NCI-H2196 treated with DMSO at 0.1 percent for 48 hours (cell line): Measurements from ENCODE around the gene OSTN.
"Not testable (repeated sequence)": the region's sequence is repeated elsewhere in the genome, so short reads cannot be mapped to it uniquely, and the experiment has no call there.

Experiments
- DNase-seq: peaks from one replicate; lab custom pipeline; 2025; ENCODE audit not compliant: unreplicated experiment; lab: John Stamatoyannopoulos, UW

OSTN gene, protein sequence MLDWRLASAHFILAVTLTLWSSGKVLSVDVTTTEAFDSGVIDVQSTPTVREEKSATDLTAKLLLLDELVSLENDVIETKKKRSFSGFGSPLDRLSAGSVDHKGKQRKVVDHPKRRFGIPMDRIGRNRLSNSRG

DNA sequence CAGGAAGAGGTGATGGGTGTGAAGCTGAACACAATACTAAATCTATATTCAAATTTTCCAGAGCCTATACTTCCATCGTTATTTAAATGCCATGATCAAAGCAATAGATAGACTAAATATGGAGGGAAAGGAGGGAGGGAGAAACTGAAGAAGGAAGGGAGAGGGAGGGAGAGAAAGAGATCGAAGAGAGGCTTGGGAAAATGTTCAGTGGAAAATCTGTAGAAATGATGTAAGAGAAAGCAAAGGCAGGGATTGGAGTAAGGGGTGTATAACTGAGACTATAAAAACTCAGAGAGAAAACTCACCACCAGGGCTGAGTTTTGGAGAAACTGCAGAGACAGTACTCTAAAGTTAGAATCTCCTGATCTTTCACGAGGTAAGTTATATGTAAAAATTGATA lies at the start of gene OSTN:
Gene OSTN (plus strand): TSS at position 310 of the 400 bp plus-strand sequence. CDS start 13,292 bp downstream, outside the sequence.
- DNase-seq = no peak

DNA sequence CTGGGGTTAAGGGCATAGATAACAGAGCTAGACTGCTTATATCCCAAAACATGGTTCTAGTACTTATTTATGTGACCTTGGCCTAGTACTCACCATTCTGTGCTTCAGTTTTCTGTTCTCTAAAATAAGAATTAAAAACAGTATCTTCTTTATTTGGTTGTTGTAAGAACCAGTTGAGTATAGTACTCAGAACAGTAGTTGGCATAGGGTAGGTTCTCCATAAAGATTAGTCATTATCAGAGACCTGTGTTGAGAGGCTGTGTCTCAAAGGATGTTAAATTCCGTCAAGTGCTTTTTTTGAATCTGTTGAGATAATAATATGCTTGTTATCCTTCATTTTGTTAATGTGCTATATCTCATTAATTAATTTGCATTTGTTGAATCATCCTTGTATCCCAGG lies 47.4 kb upstream of the OSTN start:
- no peak for DNase-seq

DNA sequence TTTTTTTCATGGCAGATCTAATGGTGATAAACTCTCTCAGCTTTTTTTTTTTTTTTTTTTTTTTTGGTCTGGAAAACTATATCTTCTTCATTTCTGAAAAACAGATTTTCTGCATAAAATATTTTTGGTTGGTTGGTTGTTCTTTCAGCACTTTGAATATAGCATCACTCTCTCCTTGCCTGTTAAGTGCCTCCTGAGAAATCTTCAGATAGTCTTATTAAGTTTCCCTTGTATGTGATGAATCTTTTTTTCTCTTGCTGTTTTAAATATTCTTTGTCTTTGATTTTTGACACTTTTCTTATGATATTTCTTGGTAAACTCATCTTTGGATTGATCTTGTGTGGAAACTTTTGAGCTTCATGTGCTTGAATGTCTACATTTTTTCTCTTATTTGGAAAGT lies 44.2 kb upstream of the OSTN start:
- no peak for DNase-seq

DNA sequence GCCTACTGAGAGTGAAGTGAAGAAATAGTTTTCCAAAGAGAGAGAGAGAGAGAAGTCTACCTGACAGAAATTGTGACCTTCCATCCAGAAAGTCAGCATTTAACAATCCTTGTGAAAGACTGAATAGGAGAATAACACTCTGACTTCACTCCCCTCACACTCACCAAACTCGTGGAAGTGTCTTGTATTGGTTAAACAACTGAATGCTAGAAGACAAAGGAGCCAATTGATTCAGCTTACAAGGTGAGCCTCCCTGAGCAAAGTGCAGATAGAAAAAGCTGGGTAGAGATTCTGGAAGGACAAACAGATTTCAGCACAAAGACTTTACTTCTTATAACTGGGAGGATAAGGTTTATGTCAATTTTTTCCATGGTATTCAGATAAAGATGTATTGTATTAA lies 40.8 kb upstream of the OSTN start:
- no peak for DNase-seq

DNA sequence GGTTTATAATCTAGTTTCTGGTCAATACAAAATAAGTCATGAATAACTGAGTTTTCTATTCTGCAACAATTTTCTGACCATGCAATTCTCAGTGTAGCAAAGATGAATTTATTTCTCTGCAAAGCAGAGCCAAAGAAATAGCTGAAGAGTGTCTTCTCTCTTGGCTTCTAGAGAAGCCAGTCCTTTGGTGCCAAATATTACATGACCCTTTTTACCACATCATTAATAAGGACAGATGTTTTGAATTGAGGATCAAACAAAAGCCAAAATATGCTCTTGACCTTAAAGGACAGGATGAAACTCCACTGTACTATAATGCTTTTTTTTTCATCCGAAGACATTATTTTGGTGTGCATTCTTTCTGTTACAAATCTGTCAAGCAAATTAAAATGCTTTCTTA lies 40.2 kb upstream of the OSTN start:
- DNase-seq = no peak

DNA sequence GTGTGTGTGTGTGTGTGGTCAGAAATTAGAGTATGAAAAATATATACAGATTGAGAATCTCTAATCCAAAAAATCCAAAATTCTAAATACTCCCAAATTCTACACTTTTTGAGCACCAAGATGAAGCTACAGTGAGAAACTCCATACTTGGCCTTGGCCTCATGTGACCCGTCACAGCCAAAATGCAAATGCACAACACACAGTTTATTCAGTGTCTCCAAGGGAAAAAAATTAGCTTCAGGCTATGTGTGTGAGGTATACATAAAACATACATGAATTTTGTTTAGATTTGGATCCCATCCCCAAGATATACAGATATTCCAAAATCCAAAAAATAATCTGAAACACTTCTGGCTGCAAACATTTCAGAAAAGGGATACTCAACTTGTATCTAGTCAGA lies 33.2 kb upstream of the OSTN start:
- no peak for DNase-seq

DNA sequence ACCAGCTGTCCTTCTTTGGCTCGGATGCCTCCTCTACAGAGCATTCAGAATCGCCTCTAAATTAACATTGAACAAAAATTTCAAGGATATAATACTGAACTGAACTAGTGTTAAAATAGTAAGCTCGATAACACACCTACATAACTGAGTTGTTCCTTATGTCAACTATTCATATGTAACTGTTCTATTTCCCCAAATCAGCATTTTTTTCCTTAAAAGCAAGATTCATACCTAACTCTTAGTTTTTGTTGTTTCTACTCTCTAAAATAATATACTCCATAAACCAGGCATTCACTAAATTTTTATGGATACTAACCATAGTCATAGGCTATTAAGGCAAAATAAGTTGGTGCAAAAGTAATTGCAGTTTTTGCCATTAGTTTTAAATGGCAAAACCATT lies 32.7 kb upstream of the OSTN start:
- no peak for DNase-seq

DNA sequence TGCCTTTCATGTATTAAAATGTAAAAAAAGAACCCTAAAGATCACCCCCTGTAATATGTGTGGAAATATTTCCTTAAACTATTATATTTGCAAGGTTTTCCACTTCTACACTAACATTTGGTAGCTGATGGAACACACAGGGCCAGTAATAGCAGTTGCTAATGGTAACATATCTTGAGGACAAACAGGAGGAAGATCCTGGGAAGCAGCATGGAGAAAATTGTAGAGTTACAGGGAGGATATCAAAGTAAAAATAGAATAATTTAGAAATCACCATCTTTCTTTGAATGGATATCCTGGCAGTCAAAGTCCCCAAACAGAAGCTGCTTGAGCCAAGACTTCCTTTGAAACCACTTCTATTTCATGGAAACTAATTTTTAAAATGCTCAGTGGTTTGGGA lies 29.5 kb upstream of the OSTN start:
- DNase-seq = no peak

DNA sequence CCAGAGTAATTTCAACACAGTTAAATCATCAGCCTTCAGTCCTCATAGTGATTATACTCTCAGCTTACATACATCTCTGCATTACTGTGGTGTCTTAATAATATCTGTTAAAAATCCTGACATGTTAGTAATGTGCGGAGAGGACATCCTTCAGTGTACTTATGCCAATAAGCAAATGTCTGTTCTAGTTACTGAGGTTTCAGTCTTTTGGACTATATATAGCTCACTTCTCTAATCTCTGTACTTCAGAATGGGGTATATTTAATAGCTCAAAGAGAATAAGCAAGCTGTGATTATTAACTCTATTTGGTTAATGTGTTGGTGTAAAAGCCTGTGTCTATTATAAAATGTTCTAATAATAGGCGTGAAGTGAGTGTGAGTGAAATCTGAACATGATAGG lies 28.9 kb upstream of the OSTN start:
- DNase-seq = no peak

DNA sequence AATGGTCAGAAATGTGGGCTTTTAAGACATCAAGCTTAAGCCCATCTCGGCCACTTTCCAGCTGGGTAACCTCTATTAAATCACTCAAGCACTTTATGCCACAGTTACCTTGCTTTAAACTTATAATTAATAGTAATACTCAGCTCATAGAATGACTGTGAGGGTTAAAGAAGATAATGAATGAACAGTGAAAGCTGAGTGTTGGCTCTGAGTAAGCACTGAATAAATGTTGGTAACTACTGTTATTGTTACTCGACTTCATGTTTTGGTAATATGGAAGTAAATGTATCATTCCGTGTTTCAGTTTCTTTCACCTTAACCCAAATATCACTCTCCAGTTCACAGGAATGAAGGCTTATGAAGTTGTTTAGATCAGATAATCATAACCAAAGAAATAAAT lies 23.9 kb upstream of the OSTN start:
- no peak for DNase-seq

DNA sequence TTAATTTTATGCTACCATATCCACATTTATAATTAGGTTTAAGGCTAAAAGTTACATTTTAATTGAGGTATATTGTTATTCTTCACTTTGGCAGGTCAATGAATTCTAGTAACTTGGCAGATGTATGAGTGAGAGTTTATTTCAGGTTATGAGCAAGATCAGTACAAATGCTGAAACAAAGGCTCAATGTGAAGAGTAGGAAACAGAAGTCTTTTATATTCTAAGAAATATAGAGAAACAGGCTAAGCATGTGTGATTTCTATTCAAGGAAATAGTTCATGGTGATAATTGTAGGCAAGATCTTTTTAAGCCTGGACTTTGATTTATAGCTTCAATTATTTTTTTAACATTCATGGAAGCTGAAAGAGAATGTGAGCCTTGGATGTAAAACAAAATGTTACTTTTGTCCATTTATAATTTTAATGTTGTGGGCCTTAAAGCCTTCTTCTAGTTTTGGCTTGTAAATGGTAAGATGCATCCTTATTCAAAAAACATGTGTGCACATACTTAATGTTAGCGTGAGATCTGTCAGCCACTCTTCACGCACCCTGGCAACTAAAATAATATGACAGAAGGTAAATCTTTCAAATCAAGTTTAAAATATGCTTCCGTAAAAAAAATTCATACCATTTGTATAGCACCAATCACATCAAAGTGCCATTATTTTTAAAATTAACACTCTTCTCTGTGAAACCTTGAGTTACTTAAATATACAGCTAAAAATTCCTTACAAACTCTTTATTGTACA lies 22.8 kb upstream of the OSTN start:
- DNase-seq = no peak

DNA sequence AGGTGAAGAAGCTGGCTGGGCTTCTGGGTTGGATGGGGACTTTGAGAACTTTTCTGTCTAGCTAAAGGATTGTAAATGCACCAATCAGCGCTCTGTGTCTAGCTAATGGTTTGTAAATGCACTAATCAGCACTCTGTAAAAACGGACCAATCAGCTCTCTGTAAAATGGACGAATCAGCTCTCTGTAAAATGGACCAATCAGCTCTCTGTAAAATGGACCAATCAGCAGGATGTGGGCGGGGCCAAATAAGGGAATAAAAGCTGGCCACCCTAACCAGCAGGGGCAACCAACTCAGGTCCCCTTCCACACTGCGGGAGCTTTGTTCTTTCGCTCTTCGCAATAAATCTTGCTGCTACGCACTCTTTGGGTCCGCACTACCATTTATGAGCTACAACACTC lies 13.7 kb upstream of the OSTN start:
- not testable (repeated sequence) for DNase-seq

DNA sequence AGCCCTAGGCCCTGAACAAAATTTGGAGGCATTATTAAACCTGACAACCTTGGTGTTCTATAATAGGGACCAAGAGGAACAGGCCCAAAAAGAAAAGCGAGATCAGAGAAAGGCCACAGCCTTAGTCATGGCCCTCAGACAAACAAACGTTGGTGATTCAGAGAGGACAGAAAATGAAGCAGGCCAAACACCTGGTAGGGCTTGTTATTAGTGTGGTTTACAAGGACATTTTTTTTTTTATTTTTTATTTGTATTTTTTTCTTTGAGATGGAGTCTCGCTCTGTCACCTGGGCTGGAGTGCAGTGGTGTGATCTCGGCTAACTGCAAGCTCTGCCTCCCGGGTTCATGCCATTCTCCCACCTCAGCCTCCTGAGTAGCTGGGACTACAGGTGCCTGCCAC lies 10.8 kb upstream of the OSTN start:
- DNase-seq = not testable (repeated sequence)

DNA sequence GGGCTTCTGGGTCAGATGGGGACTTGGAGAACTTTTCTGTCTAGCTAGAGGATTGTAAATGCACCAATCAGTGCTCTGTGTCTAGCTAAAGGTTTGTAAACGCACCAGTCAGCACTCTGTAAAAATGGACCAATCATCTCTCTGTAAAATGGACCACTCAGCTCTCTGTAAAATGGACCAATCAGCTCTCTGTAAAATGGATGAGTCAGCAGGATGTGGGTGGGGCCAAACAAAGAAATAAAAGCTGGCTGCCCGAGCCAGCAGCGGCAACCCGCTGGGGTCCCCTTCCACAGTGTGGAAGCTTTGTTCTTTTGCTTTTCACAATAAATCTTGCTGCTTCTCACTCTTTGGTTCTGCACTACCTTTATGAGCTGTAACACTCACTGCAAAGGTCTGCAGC lies 6.8 kb upstream of the OSTN start:
- not testable (repeated sequence) for DNase-seq

DNA sequence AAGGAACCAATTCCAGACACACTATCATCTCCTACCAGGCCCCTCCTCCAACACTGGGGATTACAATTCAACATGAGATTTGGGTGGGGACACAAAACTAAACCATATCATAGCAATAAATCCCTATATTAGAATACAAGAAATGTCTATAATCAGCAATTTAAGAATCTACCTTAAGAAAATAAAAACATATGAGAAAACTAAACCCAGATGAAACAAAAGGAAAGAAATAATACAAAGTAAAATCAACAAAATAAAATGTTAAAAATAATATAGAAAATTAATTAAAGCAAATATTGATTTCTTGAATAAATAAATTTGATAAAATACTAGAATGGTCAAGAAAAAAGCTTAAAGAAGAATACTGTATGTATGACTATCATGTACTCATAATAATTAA lies 6.1 kb upstream of the OSTN start:
- no peak for DNase-seq

DNA sequence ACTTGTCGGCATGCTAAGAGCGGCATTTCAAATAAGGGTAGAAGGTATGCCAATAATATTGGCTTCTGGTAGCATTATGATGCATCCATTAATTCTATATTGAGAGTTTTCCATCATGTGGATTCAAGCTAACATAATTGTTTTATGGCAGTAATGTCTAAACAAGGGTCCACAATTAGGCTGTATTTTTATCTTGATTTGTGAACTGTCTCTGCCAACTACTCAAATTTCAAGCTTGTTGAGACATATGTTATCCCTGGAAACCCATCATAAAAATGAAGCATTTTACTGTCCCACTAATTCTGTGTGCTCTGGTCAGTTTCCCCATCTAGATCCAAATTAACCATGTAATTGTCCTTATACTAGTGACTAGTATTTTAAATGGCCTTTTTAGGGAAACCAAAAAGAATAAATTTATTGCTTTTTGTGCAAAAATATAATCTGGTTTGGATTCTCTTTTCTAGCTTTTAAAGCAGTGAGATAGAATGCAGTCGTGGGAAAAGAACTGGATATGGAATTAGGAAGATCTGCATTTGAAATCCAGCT lies 1.2 kb upstream of the OSTN start:
- DNase-seq = no peak

DNA sequence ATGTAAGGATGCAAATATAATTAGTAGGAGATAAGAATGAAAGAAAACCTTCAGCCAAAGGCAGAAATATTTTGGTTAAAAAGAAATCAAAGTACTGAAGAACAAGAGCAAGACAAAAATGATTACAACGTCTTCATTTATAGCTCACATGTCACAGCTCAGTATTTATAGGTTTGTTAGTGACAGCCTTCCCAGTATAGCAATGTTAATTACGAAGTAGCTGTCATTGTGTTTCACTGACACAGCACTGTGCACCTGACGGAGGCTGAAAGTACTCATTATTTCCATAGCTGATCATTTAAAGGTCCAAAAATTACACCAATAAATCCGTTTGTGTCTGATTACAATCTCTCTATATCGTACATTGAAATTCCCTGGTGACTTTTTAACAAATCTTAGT lies 561 bp upstream of the OSTN start:
- no peak for DNase-seq

DNA sequence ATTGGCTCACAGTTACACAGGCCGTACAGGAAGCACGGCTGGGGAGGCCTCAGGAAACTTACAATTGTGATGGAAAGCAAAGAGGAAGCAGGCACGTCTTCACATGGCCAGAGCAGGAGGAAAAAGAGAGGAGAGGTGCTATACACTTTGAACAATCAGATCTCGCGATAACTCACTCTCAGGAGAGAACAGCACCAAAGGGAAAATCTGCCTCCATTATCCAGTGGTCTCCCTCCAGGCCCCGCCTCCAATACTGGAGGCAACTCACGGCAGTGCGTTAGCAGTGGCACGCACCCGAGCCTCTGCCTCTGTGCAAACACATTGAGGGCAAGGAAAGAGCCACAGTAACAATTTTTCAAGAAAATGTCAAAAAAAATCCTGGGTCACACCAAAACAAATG lies 11.0 kb downstream of the OSTN start:
- no peak for DNase-seq

DNA sequence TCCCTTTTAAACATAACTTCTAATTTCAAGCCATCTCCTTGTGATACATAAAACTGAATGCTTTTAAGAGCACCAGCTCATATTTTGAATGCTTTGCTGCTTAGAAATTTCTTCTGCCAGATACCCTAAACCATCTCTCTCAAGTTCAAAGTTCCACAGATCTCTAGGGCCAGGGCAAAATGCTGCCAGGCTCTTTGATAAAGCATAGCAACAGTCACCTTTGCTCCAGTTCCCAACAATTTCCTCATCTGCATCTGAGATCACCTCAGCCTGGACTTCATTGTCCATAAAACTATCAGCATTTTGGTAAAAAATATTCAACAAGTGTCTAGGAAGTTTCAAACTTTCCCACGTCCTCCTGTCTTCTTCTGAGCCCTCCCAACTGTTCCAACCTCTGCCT lies 17.5 kb downstream of the OSTN start:
- no peak for DNase-seq

DNA sequence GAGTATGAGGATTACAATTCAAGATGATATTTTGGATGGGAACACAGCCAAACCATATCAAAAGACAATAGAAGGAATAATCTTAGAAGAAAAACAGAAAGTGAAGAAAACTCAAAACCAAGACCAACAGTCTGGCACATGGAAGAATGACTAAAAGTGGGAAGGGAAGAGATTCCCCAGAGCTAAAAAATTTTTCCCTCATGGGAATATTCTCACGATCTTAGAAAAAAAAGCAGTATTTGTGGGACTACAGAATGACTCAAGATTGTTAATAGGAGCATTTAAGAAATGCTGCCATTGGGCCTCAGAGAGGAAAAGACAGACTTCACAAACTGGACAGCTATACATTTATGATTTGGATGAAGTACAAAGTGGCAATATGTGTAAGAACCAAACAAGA lies 18.3 kb downstream of the OSTN start:
- no peak for DNase-seq

DNA sequence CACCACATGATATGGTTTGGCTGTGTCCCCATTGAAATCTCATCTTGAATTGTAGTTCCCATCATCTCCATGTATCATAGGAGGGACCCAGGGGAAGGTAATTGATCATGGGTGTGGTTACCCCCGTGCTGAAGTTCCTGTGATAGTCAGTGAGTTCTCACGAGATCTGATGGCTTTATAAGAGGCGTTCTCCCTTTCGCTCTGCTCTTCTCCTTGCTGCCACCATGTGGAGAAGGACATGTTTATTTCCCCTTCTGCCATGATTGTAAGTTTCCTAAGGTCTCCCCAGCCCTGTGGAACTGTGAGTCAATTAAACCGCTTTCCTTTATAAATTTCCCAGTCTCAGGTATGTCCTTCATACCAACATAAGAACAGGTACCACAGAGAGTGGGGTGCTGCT lies 21.9 kb downstream of the OSTN start:
- no peak for DNase-seq

DNA sequence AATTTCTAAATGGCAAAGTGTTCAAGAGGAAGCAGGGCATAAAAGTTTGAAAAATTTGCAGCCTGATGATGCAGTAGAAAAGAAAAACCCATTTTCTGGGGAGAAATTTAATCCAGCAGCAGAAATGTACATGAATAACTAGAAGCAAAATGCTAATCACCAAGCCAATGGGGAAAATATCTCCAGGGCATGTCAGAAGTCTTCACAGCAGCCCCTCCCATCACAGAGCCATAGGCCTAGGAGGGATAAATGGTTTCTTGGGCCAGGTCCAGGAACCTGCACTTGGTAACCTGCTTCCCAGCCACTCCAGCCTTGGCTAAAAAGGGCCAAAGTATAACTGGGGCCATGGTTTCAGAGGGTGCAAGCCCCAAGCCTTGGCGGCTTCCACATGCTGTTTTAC lies 22.6 kb downstream of the OSTN start:
- no peak for DNase-seq

DNA sequence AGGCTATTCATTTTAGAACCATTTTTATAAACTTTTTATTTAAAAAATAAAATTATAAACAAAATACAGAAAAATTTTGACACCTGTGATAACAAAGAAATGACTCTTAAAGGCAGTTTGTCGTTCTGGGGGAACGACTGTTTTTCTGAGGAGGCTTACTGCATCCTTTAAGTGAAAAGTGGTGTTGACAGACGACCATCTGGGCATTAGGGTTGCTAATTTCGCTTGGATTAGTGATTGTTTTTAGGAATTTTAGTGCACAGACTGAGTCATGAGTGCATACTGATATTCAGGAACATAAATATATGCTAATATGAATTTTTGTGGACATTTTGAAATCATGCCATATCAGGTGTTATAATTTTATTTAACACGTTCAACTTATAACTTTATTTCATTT lies 28.5 kb downstream of the OSTN start:
- DNase-seq = no peak
